Measurements from ENCODE around the gene DLG1. TPM values are rescaled to one million over a fixed set of nuclear protein-coding genes. Genes with fewer than 3 reads are reported as not detected.

DLG1 gene
- total and polyA plus RNA-seq, 2 of the 4 experiments (the other 2 are of a cell fraction), result 21.2 to 57.7 TPM

GRCh38 chr3:197189623-197190022 lies 108.8 kb downstream of the DLG1 start:
- Histone ChIP-seq H4K5ac (ENCODE audit: low read depth, low read length) (no peak overlapping the region), H3K56ac (ENCODE audit: extremely low read depth, insufficient read depth, low read length) (no peak overlapping the region), H3K4me2 (ENCODE audit: low read depth, low read length) (no peak overlapping the region), H2AK5ac (ENCODE audit: low read depth, low read length) (no peak overlapping the region), H3K4me1 (ENCODE audit: control insufficient read depth, insufficient read depth, low read length) (peaks cover 4% of the 10 kb centered on the region), H2BK20ac (ENCODE audit: low read depth, low read length) (no peak overlapping the region), H2AK9ac (replicated peaks; ENCODE audit: low read depth, low read length, poor library complexity) (no peak overlapping the region), H3K23ac (ENCODE audit: low read depth, low read length) (no peak overlapping the region), H3K14ac (replicated peaks; ENCODE audit: low read depth, low read length) (no peak overlapping the region), H3K36me3 (ENCODE audit: control insufficient read depth, insufficient read depth, low read length) (no peaks in the 10 kb centered on the region), H3K18ac (ENCODE audit: low read depth, low read length) (no peak overlapping the region), H4K8ac (ENCODE audit: low read depth in 2 of 2, low read length in 2 of 2) (no peak overlapping the region), H3K9me1 (ENCODE audit: insufficient read depth, low read length) (0 out of 2 replicates have a peak, but pooled peaks cover 2% of the 10 kb centered on the region), H4K20me1 (ENCODE audit: insufficient read depth, low read length) (peaks cover 26% of the 10 kb centered on the region; the same call in 1 of the 2 replicates), H3K27ac (ENCODE audit: insufficient read depth, low read length) (no peak overlapping the region), H3K9ac (ENCODE audit: low read depth, low read length) (no peak overlapping the region), H2BK15ac (ENCODE audit: low read depth, low read length) (no peak overlapping the region), H3K9me3 (ENCODE audit: control insufficient read depth, insufficient read depth, low read length) (no peaks in the 10 kb centered on the region), H2BK5ac (ENCODE audit: low read depth, low read length, poor library complexity, severe bottlenecking) (no peak overlapping the region), H2BK120ac (ENCODE audit: low read depth, low read length) (no peak overlapping the region), H4K91ac (ENCODE audit: insufficient read depth, low read depth, low read length) (no peak overlapping the region), H3K4me3 (ENCODE audit: insufficient read depth, low read depth, low read length) (no peak overlapping the region), H3K4ac (ENCODE audit: low read depth, low read length) (no peak overlapping the region), H3K27me3 (ENCODE audit: control insufficient read depth, insufficient read depth, low read length) (no peaks in the 10 kb centered on the region), H3K79me1 (ENCODE audit: low read depth in 1 of 2, low read length in 2 of 2) (peaks cover 16 to 42% of the 10 kb centered on the region in 2 experiments; a peak in 3 of 4 replicates), H2AFZ (replicated peaks; ENCODE audit: low read length, poor library complexity) (no peak overlapping the region)
- POLR2A ChIA-PET (ENCODE audit: unreplicated experiment), result no interaction called here
- no peak for TF ChIP-seq RCOR1 (IDR thresholded peaks at IDR 0.05; ENCODE audit: insufficient replicate concordance, low read length)
- no peak for TF ChIP-seq MXI1 (IDR thresholded peaks at IDR 0.05; ENCODE audit: borderline replicate concordance, low read depth, low read length)
- no peak for TF ChIP-seq BHLHE40 (IDR thresholded peaks at IDR 0.05; ENCODE audit: low read depth, low read length)
- no peak for TF ChIP-seq MAZ (IDR thresholded peaks at IDR 0.05; ENCODE audit: borderline replicate concordance, low read depth, low read length)
- no peak for TF ChIP-seq MAFK (IDR thresholded peaks at IDR 0.05; ENCODE audit: low read depth, low read length)
- no peak for TF ChIP-seq CHD1 (IDR thresholded peaks at IDR 0.05; ENCODE audit: low read depth, low read length)
- TF ChIP-seq USF2 (IDR thresholded peaks at IDR 0.05; ENCODE audit: low read depth, low read length), result no peak
- TF ChIP-seq RFX5 (IDR thresholded peaks at IDR 0.05; ENCODE audit: low read depth, low read length), result no peak
- TF ChIP-seq CTCF (conservative IDR thresholded peaks at IDR 0.05; ENCODE audit: low read depth, low read length), result no peak
- TF ChIP-seq CEBPB (IDR thresholded peaks at IDR 0.05; ENCODE audit: low read depth, low read length), result no peak
- no peak for TF ChIP-seq NFE2L2 (IDR thresholded peaks at IDR 0.05; ENCODE audit: low read depth, low read length)
- in situ Hi-C loops (cut with MboI; ENCODE audit: low sequenced_read_pairs), result loop anchor here (10.0 kb wide), 1 partner anchor 215 kb away; no protein-coding TSS in a partner anchor
- DNase-seq, result no peak
- BruUV-seq (replicated peaks), result no TSS peak
- CTCF ChIA-PET, result interaction anchor here (0.5 kb wide), 1 partner anchor 949 kb away, joined by 3 read pairs; no protein-coding TSS in a partner anchor
- intact Hi-C loops (cut with micrococcal nuclease), result no loop called here
- dilution Hi-C loops (cut with HindIII; ENCODE audit: low sequenced_read_pairs, unreplicated experiment), result no loop called here
- 100% methylated on average over 1 of the region's 3 CpGs; no CpG with 5 or more reads in 1 of the 2 experiments for WGBS, 2 experiments (ENCODE audit: extremely low coverage in 2 of 2, insufficient read length in 1 of 2)
- ATAC-seq (ENCODE audit: low read depth), result no peak

Measured in IMR-90 (cell line).